GM23338 (cell line): ENCODE measurements around the gene STK32C. TPM values are rescaled to one million over a fixed set of nuclear protein-coding genes. Genes with fewer than 3 reads are reported as not detected.
"Not testable (repeated sequence)": the region's sequence is repeated elsewhere in the genome, so short reads cannot be mapped to it uniquely, and the experiment has no call there.

Source experiments
- ATAC-seq: fragments of 200-7000 bp; cut with Tn5 transposase; 3 replicates; pipeline ENCODE4 v1.9.1; 2020
- DNase-seq: peaks from one replicate; pipeline ENCODE4 v3.0.0-alpha.2; 2015; ENCODE audit warnings: low spot score
- H2AFZ ChIP-seq: fragments of 200-600 bp; sonication (generic); 2 replicates; pipeline ENCODE4 v1.8.0; 2016; ENCODE audit warnings: antibody characterized with exemption, mild to moderate bottlenecking, moderate library complexity
- H3F3A ChIP-seq: fragments of 200-600 bp; sonication (generic); replicated peaks from 2 replicates; pipeline ENCODE4 v1.8.0; 2017; ENCODE audit warnings: antibody characterized with exemption, mixed run types, low read depth
- H3K27ac ChIP-seq: fragments of 200-600 bp; sonication (generic); 2 replicates; pipeline ENCODE4 v1.6.1; 2016; ENCODE audit warnings: low read depth
- H3K27me3 ChIP-seq: fragments of 200-600 bp; sonication (generic); 2 replicates; pipeline ENCODE4 v1.8.0; 2016; ENCODE audit warnings: mild to moderate bottlenecking, mixed run types, moderate library complexity; ENCODE audit not compliant: insufficient read depth
- H3K36me3 ChIP-seq: fragments of 200-600 bp; sonication (generic); 2 replicates; pipeline ENCODE4 v1.8.0; 2016; ENCODE audit warnings: mild to moderate bottlenecking; ENCODE audit not compliant: insufficient read depth
- H3K4me1 ChIP-seq: fragments of 200-600 bp; sonication (generic); 2 replicates; pipeline ENCODE4 v1.8.0; 2016; ENCODE audit warnings: mild to moderate bottlenecking, moderate library complexity; ENCODE audit not compliant: insufficient read depth
- H3K4me2 ChIP-seq: fragments of 200-600 bp; sonication (generic); 2 replicates; pipeline ENCODE4 v1.7.1; 2017; ENCODE audit warnings: mixed run types
- H3K4me3 ChIP-seq: fragments of 200-600 bp; sonication (generic); 2 replicates; pipeline ENCODE4 v1.6.1; 2016; ENCODE audit warnings: mixed run types
- H3K79me2 ChIP-seq: fragments of 200-600 bp; sonication (generic); replicated peaks from 2 replicates; pipeline ENCODE4 v1.8.0; 2017; ENCODE audit warnings: mild to moderate bottlenecking; ENCODE audit not compliant: insufficient read depth
- H3K9me2 ChIP-seq: fragments of 200-600 bp; sonication (generic); 2 replicates; pipeline ENCODE4 v1.8.0; 2017; ENCODE audit not compliant: insufficient read depth
- H4K20me1 ChIP-seq: fragments of 200-600 bp; sonication (generic); replicated peaks from 2 replicates; pipeline ENCODE4 v1.8.0; 2017; ENCODE audit warnings: mild to moderate bottlenecking; ENCODE audit not compliant: insufficient read depth
- H3K27ac Mint-ChIP-seq: 2 replicates; pipeline ENCODE4 v1.8.0; 2020; ENCODE audit warnings: inconsistent platforms, mild to moderate bottlenecking, moderate library complexity, mixed read lengths
- H3K27me3 Mint-ChIP-seq: 3 replicates; pipeline ENCODE4 v1.8.0; 2022; ENCODE audit warnings: low read depth, mild to moderate bottlenecking, moderate library complexity, mixed read lengths, inconsistent platforms; ENCODE audit not compliant: insufficient read depth, poor library complexity
- H3K36me3 Mint-ChIP-seq: 3 replicates; pipeline ENCODE4 v1.8.0; 2021; ENCODE audit warnings: low read depth, mild to moderate bottlenecking, inconsistent platforms, moderate library complexity, mixed read lengths
- H3K4me1 Mint-ChIP-seq: 3 replicates; pipeline ENCODE4 v1.8.0; 2020; ENCODE audit warnings: mild to moderate bottlenecking, inconsistent platforms, mixed read lengths
- H3K4me3 Mint-ChIP-seq: 3 replicates; pipeline ENCODE4 v1.8.0; 2021; ENCODE audit warnings: moderate library complexity, mild to moderate bottlenecking, inconsistent platforms, mixed read lengths
- H3K9me3 Mint-ChIP-seq: 3 replicates; pipeline ENCODE4 v1.8.0; 2020; ENCODE audit warnings: moderate library complexity, mild to moderate bottlenecking, inconsistent platforms, mixed read lengths
- EZH2phosphoT487 ChIP-seq: fragments of 200-600 bp; sonication (generic); IDR thresholded peaks from one replicate; pipeline ENCODE4 v1.8.1; 2018; ENCODE audit warnings: antibody characterized with exemption; ENCODE audit not compliant: unreplicated experiment
- JUNB ChIP-seq: IDR thresholded peaks from one replicate; pipeline ENCODE4 v1.6.1; 2016; ENCODE audit warnings: antibody characterized with exemption; ENCODE audit not compliant: unreplicated experiment
- NANOG ChIP-seq: IDR thresholded peaks from 2 replicates; pipeline ENCODE4 v1.6.1; 2016; ENCODE audit warnings: antibody characterized with exemption, borderline replicate concordance
- POLR2AphosphoS5 ChIP-seq: IDR thresholded peaks from 2 replicates; pipeline ENCODE4 v1.6.1; 2016; ENCODE audit warnings: antibody characterized with exemption, low read depth
- STAT1 ChIP-seq: IDR thresholded peaks from one replicate; pipeline ENCODE4 v1.6.1; 2016; ENCODE audit warnings: antibody characterized with exemption; ENCODE audit not compliant: unreplicated experiment
- ZNF114 ChIP-seq: fragments of 250-450 bp; sonication (Bioruptor Pico); IDR thresholded peaks from 2 replicates; pipeline ENCODE4 v1.5.0; 2020; ENCODE audit warnings: mild to moderate bottlenecking, moderate library complexity
- ZNF331 ChIP-seq: fragments of 250-450 bp; sonication (Bioruptor Pico); IDR thresholded peaks from 2 replicates; pipeline ENCODE4 v1.5.0; 2020; ENCODE audit warnings: low read depth, mild to moderate bottlenecking, moderate library complexity
- polyA plus RNA-seq: library from polyadenylated mRNA; unstranded; fragments of >200 nt; fragmentation: Nextera tagmentation; extraction: Ambion mirVana; gene quantifications from 2 replicates; pipeline ENCODE4 v1.2.1, GENCODE V29; 2016
- total RNA-seq: library from RNA; depleted of rRNA; stranded (reverse); fragments of >200 nt; shearing (Covaris generic); gene quantifications from 2 replicates; pipeline ENCODE4 v1.2.3, GENCODE V29; 2014
- TF ChIP-seq, protein P1 (sequence below): IDR thresholded peaks from 2 replicates; pipeline ENCODE4 v1.6.1; 2016; ENCODE audit warnings: antibody characterized with exemption
- TF ChIP-seq, protein P2 (sequence below), 2 experiments: fragments of 200-600 bp in 1 of 2; sonication (generic) in 1 of 2; conservative IDR thresholded peaks; 2 replicates each; pipeline versions ENCODE4 v1.5.1 to v1.6.1; 2016 to 2017; ENCODE audit warnings: antibody characterized with exemption in 2 of 2, low read depth in 2 of 2, mild to moderate bottlenecking in 2 of 2, moderate library complexity in 1 of 2

The STK32C gene
- total and polyA plus RNA-seq, 2 experiments from 2014 or later = 10.2 to 20.5 TPM

DNA sequence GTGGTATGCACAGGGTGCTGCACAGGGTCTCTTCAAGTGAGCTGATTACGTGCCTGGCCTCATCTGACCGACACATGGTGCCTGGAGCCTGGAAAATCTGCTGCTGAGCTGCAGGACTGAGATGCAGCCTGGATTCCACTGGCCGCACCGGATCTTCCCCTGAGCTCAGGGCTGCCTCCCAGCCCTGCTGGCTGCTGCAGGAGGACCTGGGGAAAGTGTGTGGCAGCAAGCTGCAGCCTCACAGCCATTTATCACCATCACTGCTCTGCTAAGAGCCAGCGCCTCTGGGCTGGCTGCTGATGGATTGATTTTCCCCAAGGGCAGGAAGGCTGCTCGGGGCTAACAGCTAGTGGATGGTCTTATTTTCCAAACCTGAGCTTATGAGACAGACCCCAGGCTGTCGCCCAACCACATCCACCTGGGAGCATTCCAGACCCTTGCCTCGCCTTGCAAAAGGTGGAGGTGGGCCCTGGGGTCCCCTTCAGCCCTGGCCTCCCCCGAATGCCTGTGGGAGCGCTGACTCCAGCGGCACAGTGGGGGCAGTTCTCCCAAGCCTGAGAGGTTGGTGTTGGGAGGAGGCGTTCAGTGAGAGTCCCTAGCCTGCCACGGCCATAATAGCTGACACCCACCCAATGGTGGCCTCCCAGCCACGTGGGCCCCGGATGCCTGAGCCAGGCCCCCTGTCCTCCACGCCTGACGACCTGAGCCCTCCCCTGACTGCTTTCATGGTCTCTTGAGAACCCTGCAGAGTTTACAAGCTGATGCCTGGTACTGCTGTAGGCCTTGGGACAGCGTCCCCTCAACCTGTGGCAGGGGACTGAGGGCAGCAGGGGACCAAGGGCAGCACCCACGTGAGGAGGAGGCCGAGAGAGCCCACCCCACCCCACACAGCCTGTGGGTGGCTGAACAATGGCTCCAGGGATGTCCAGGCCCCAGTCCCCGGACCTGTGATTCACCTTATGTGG lies 38.2 kb downstream of the STK32C start:
- TF ChIP-seq ZNF114 = no peak
- TF ChIP-seq, protein P1, sequence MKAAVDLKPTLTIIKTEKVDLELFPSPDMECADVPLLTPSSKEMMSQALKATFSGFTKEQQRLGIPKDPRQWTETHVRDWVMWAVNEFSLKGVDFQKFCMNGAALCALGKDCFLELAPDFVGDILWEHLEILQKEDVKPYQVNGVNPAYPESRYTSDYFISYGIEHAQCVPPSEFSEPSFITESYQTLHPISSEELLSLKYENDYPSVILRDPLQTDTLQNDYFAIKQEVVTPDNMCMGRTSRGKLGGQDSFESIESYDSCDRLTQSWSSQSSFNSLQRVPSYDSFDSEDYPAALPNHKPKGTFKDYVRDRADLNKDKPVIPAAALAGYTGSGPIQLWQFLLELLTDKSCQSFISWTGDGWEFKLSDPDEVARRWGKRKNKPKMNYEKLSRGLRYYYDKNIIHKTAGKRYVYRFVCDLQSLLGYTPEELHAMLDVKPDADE = no peak
- no peak for TF ChIP-seq JUNB
- no peak for TF ChIP-seq ZNF331 (CRISPR knock-in tag)
- DNase-seq (no peak), ATAC-seq (no peak)
- H3K4me3 ChIP-seq = no peak overlapping the region
- Mint-ChIP-seq H3K27ac (no peak overlapping the region), H3K4me3 (no peak overlapping the region), H3K36me3 (peaks cover 8% of the 10 kb centered on the region; the same call in 2 of the 3 replicates), H3K9me3 (peaks cover 18% of the 10 kb centered on the region), H3K27me3 (peaks cover 8% of the 10 kb centered on the region), H3K4me1 (peaks cover 13% of the 10 kb centered on the region)
- 0 out of 2 replicates have a peak, but pooled peaks cover 5% of the 10 kb centered on the region for H3F3A ChIP-seq
- no peaks in the 10 kb centered on the region for H3K4me1 ChIP-seq
- no peaks in the 10 kb centered on the region for H3K9me2 ChIP-seq
- no peaks in the 10 kb centered on the region for H3K27me3 ChIP-seq
- H2AFZ ChIP-seq = no peak overlapping the region
- no peaks in the 10 kb centered on the region for H3K36me3 ChIP-seq
- no peak overlapping the region for H3K27ac ChIP-seq
- no peak overlapping the region for H3K4me2 ChIP-seq
- no peaks in the 10 kb centered on the region for H4K20me1 ChIP-seq
- no peaks in the 10 kb centered on the region for H3K79me2 ChIP-seq

DNA sequence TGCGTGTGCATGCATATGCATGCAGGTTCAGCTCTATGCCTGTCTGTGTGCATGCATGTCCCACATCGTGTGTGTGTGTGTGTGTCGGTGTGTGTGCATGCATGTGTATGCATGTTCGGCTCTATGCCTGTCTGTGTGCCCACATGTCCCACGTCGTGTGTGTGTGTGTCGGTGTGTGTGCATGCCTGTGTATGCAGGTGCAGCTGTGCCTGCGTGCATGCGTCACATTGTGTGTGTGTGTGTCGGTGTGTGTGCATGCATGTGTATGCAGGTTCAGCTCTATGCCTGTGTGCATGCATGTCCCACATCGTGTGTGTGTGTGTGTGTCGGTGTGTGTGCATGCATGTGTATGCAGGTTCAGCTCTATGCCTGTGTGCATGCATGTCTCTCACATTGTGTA lies 39.8 kb downstream of the STK32C start:
- peaks cover 18% of the 10 kb centered on the region for H3K9me3 Mint-ChIP-seq
- H4K20me1 ChIP-seq, H3K4me2 ChIP-seq, H2AFZ ChIP-seq, H3K4me3 Mint-ChIP-seq, H3K9me2 ChIP-seq, H3K36me3 Mint-ChIP-seq, H3K27me3 ChIP-seq, H3K27ac Mint-ChIP-seq, DNase-seq, H3K4me1 ChIP-seq, H3F3A ChIP-seq, H3K27ac ChIP-seq, ATAC-seq, H3K27me3 Mint-ChIP-seq, H3K36me3 ChIP-seq, H3K4me3 ChIP-seq, H3K79me2 ChIP-seq: not testable (repeated sequence)
- H3K4me1 Mint-ChIP-seq = peaks cover 13% of the 10 kb centered on the region

DNA sequence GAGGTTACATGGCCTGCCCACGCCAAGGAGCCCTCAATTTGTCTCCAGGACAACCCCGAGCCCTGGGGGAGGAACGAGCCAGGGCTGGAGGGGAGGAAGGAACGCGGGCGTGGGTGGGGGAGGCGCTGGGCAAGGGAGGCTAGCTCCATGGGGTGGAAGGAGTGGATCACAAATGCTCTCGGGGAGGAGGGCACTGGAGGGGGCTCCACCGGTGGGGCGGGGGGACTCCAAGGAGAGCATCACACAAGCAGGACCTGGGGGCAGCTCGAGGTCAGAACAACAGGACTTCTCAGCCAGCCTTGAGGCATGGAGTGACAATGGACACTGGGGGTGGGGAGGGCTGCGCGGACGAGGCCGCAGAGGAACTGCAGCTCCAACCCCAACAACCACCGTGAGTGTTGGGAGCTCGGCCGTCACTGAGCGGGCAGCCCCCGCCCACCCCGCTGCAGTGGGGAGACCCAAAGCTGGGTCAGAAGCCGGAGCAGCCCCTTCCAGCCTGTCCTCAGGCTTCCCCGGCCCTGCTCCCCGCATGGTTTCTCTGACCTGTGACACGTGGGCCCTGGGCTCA lies 41.1 kb downstream of the STK32C start:
- Mint-ChIP-seq H3K27ac (no peak overlapping the region), H3K27me3 (peaks cover 7% of the 10 kb centered on the region), H3K9me3 (peaks cover 18% of the 10 kb centered on the region), H3K4me1 (peaks cover 13% of the 10 kb centered on the region), H3K4me3 (no peak overlapping the region), H3K36me3 (peaks cover 8% of the 10 kb centered on the region; the same call in 2 of the 3 replicates)
- H3K27ac ChIP-seq = no peak overlapping the region
- DNase-seq = no peak
- H2AFZ ChIP-seq = no peak overlapping the region
- H3K4me1 ChIP-seq = no peaks in the 10 kb centered on the region
- H3K79me2 ChIP-seq = no peaks in the 10 kb centered on the region
- H3F3A ChIP-seq = 0 out of 2 replicates have a peak, but pooled peaks cover 5% of the 10 kb centered on the region
- ATAC-seq = peak; percentile 49
- no peaks in the 10 kb centered on the region for H3K9me2 ChIP-seq
- no peak overlapping the region for H3K4me2 ChIP-seq
- no peaks in the 10 kb centered on the region for H3K36me3 ChIP-seq
- no peaks in the 10 kb centered on the region for H3K27me3 ChIP-seq
- no peak overlapping the region for H3K4me3 ChIP-seq
- H4K20me1 ChIP-seq = no peaks in the 10 kb centered on the region
- TF ChIP-seq JUNB (no peak), EZH2phosphoT487 (no peak), POLR2AphosphoS5 (no peak), NANOG (no peak), ZNF331 (CRISPR knock-in tag) (no peak), STAT1 (no peak)
- TF ChIP-seq, protein P2, sequence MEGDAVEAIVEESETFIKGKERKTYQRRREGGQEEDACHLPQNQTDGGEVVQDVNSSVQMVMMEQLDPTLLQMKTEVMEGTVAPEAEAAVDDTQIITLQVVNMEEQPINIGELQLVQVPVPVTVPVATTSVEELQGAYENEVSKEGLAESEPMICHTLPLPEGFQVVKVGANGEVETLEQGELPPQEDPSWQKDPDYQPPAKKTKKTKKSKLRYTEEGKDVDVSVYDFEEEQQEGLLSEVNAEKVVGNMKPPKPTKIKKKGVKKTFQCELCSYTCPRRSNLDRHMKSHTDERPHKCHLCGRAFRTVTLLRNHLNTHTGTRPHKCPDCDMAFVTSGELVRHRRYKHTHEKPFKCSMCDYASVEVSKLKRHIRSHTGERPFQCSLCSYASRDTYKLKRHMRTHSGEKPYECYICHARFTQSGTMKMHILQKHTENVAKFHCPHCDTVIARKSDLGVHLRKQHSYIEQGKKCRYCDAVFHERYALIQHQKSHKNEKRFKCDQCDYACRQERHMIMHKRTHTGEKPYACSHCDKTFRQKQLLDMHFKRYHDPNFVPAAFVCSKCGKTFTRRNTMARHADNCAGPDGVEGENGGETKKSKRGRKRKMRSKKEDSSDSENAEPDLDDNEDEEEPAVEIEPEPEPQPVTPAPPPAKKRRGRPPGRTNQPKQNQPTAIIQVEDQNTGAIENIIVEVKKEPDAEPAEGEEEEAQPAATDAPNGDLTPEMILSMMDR (conservative IDR thresholded peaks at IDR 0.05; ENCODE audit: low read depth in 2 of 2) = no peak
